Hematopoietic multipotent progenitor cell treated with erythropoietin and hydrocortisone succinate and interleukin-3 and kit ligand, for 6 days (in vitro differentiated cells): ENCODE results near the gene SAP30BP.
"Not testable (repeated sequence)": the region's sequence is repeated elsewhere in the genome, so short reads cannot be mapped to it uniquely, and the experiment has no call there.

Source experiments
- DNase-seq: peaks from one replicate; pipeline ENCODE4 v3.0.0-alpha.2; 2015

SAP30BP gene

GRCh38 chr17:75634754-75635609 is 32.2 kb upstream of the SAP30BP start:
- peak; percentile 45 for DNase-seq

GRCh38 chr17:75635610-75636202 is 31.4 kb upstream of the SAP30BP start:
- DNase-seq = peak; percentile 98

- DNase-seq = no peak
Observed at GRCh38 chr17:75636381-75637142, 30.6 kb upstream of the SAP30BP start.

- peak; percentile 91 for DNase-seq
Observed at GRCh38 chr17:75637143-75637538, 30.0 kb upstream of the SAP30BP start.

GRCh38 chr17:75637551-75637950 is 29.6 kb upstream of the SAP30BP start:
- peak; percentile 30 for DNase-seq

- DNase-seq = not testable (repeated sequence)
Observed at GRCh38 chr17:75638039-75638438, 29.1 kb upstream of the SAP30BP start.

- DNase-seq = no peak
Observed at GRCh38 chr17:75638893-75639292, 28.2 kb upstream of the SAP30BP start.

- no peak for DNase-seq
Observed at GRCh38 chr17:75639327-75639726, 27.8 kb upstream of the SAP30BP start.

GRCh38 chr17:75639771-75640555 is 27.2 kb upstream of the SAP30BP start:
- DNase-seq = peak; percentile 37

- no peak for DNase-seq
Observed at GRCh38 chr17:75640556-75641119, 26.5 kb upstream of the SAP30BP start.

- DNase-seq = no peak
Observed at GRCh38 chr17:75641343-75641742, 25.8 kb upstream of the SAP30BP start.

- peak; percentile 39 for DNase-seq
Observed at GRCh38 chr17:75642182-75642783, 24.9 kb upstream of the SAP30BP start.

GRCh38 chr17:75642784-75643642 is 24.1 kb upstream of the SAP30BP start:
- DNase-seq = peak; percentile 94

GRCh38 chr17:75643643-75644017 is 23.5 kb upstream of the SAP30BP start:
- DNase-seq = no peak

- peak; percentile 72 for DNase-seq
Observed at GRCh38 chr17:75645501-75645888, 21.6 kb upstream of the SAP30BP start.

- DNase-seq = peak; percentile 82
Observed at GRCh38 chr17:75645889-75646637, 21.1 kb upstream of the SAP30BP start.

GRCh38 chr17:75646638-75646992 is 20.5 kb upstream of the SAP30BP start:
- DNase-seq = no peak

- DNase-seq = no peak
Observed at GRCh38 chr17:75647061-75647460, 20.1 kb upstream of the SAP30BP start.

- DNase-seq = no peak
Observed at GRCh38 chr17:75647921-75648320, 19.2 kb upstream of the SAP30BP start.

- DNase-seq = no peak
Observed at GRCh38 chr17:75649687-75650086, 17.5 kb upstream of the SAP30BP start.
